SK-N-SH treated with all-trans-retinoic acid at 6 μM for 48 hours (cell line): ENCODE measurements around the gene DPP7.

ENCODE experiments used
- CSRNP3 ChIP-seq: fragments of 250-450 bp; sonication (Bioruptor Pico); IDR thresholded peaks from 2 replicates; pipeline ENCODE4 v1.5.1; 2021; ENCODE audit warnings: mild to moderate bottlenecking, moderate library complexity
- GLIS3 ChIP-seq: fragments of 250-450 bp; sonication (Bioruptor Pico); IDR thresholded peaks from 2 replicates; pipeline ENCODE4 v1.5.0; 2020; ENCODE audit warnings: mild to moderate bottlenecking, moderate library complexity
- PATZ1 ChIP-seq: fragments of 250-450 bp; sonication (Bioruptor Pico); IDR thresholded peaks from 2 replicates; pipeline ENCODE4 v1.8.0; 2020; ENCODE audit warnings: mild to moderate bottlenecking, moderate library complexity, borderline replicate concordance
- RARB ChIP-seq: fragments of 250-450 bp; sonication (Bioruptor Pico); IDR thresholded peaks from 2 replicates; pipeline ENCODE4 v1.8.0; 2021; ENCODE audit warnings: mild to moderate bottlenecking, moderate library complexity
- TOX ChIP-seq: fragments of 250-450 bp; sonication (Bioruptor Pico); IDR thresholded peaks from 2 replicates; pipeline ENCODE4 v1.8.0; 2021; ENCODE audit warnings: mild to moderate bottlenecking, moderate library complexity, borderline replicate concordance
- ZNF565 ChIP-seq: fragments of 450-650 bp; formaldehyde crosslinking; conservative IDR thresholded peaks from 2 replicates; pipeline ENCODE4 v1.5.0; 2020; ENCODE audit warnings: low read depth, mild to moderate bottlenecking, moderate library complexity

DNA sequence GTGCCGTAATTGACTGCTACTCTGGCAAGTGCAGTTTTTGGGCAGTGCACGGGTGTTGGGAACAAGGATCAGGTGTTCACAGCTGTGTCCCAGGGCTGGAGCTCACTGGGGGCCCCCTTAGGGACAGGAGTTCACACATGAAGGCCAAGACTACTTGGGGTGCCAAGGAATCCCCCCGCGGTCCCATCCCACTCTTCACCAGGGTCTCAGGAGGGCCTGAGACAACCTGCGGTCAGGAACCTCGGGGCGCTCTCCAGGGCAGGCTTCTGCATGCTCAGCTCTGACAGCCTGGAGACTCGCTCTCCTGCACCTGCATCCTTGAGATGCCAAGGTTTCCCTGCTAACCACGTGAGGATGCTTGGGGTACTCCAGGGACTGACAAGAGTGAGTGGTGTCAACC lies 30.0 kb downstream of the DPP7 start:
- TF ChIP-seq CSRNP3 (CRISPR knock-in tag) (no peak), PATZ1 (CRISPR knock-in tag) (no peak), TOX (CRISPR knock-in tag) (no peak), ZNF565 (CRISPR knock-in tag) (no peak), GLIS3 (CRISPR knock-in tag) (no peak), RARB (no peak)
